Thoracic aorta (tissue), 2 donors: ENCODE results near the gene ARID3B. TPM values are rescaled to one million over a fixed set of nuclear protein-coding genes. Genes with fewer than 3 reads are reported as not detected.

Source experiments
- ATAC-seq: fragments of 150-250 bp; one replicate; pipeline ENCODE4 v1.8.0; 2017; ENCODE audit warnings: low read depth; ENCODE audit not compliant: insufficient number of reproducible peaks, low FRiP score
- DNase-seq: peaks from one replicate; pipeline ENCODE4 v3.0.0-alpha.2; 2020; ENCODE audit warnings: low spot score
- H3K27ac ChIP-seq, 2 donors: fragments of 200-600 bp; sonication (generic); 1 replicate in 1 of 2; 2 replicates in 1 of 2; pipeline ENCODE4 v1.5.1; 2016; ENCODE audit warnings: mild to moderate bottlenecking in 2 of 2, moderate library complexity in 2 of 2
- H3K27me3 ChIP-seq: fragments of 200-600 bp; sonication (generic); replicated peaks from 2 replicates; pipeline ENCODE4 v1.6.0; 2016; ENCODE audit warnings: mild to moderate bottlenecking; ENCODE audit not compliant: insufficient read depth
- H3K36me3 ChIP-seq: fragments of 200-600 bp; sonication (generic); one replicate; pipeline ENCODE4 v1.5.1; 2016
- H3K4me1 ChIP-seq, 2 donors: fragments of 200-600 bp; sonication (generic); 1 replicate in 1 of 2; 2 replicates in 1 of 2; pipeline versions ENCODE4 v1.5.1 to v1.6.0; 2016; ENCODE audit warnings: low read depth in 2 of 2, mild to moderate bottlenecking in 1 of 2; ENCODE audit not compliant: control insufficient read depth in 1 of 2
- H3K4me3 ChIP-seq: fragments of 200-600 bp; sonication (generic); 2 replicates; pipeline ENCODE4 v1.5.1; 2016; ENCODE audit warnings: mild to moderate bottlenecking
- H3K9me3 ChIP-seq: fragments of 200-600 bp; sonication (generic); 2 replicates; pipeline ENCODE4 v1.5.1; 2016
- CTCF ChIP-seq: fragments of 200-600 bp; sonication (generic); IDR thresholded peaks from one replicate; pipeline ENCODE4 v1.5.1; 2019; ENCODE audit warnings: antibody characterized with exemption
- total RNA-seq, 2 donors: library from RNA; depleted of rRNA; stranded (reverse); fragments of >200 nt; gene quantifications; one replicate each; pipeline versions ENCODE4 v1.1.0 to v1.2.3, GENCODE V29; 2016

The ARID3B gene
- total RNA-seq, 2 donors from 2014 or later, result 8.9 to 15.0 TPM

GRCh38 chr15:74603026-74603788 lies 62.2 kb downstream of the ARID3B start:
- H3K36me3 ChIP-seq, result no peaks in the 10 kb centered on the region
- peaks cover 7 to 13% of the 10 kb centered on the region in 2 donors for H3K4me1 ChIP-seq
- H3K27ac ChIP-seq, result no peak overlapping the region
- no peak for TF ChIP-seq CTCF
- H3K27me3 ChIP-seq, result no peaks in the 10 kb centered on the region
- no peak overlapping the region for H3K4me3 ChIP-seq
- ATAC-seq, result no peak
- no peaks in the 10 kb centered on the region for H3K9me3 ChIP-seq
- no peak for DNase-seq

GRCh38 chr15:74603789-74604705 lies 63.0 kb downstream of the ARID3B start:
- Histone ChIP-seq H3K27ac (no peak overlapping the region), H3K36me3 (no peaks in the 10 kb centered on the region), H3K27me3 (no peaks in the 10 kb centered on the region), H3K4me1 (peaks cover 6 to 9% of the 10 kb centered on the region in 2 donors), H3K4me3 (no peak overlapping the region), H3K9me3 (no peaks in the 10 kb centered on the region)
- no peak for DNase-seq
- TF ChIP-seq CTCF, result no peak
- no peak for ATAC-seq

- no peaks in the 10 kb centered on the region for H3K27me3 ChIP-seq
- H3K9me3 ChIP-seq, result no peaks in the 10 kb centered on the region
- H3K4me1 ChIP-seq, result no peaks in the 10 kb centered on the region
- no peaks in the 10 kb centered on the region for H3K36me3 ChIP-seq
- no peak for TF ChIP-seq CTCF
- H3K27ac ChIP-seq, result no peak overlapping the region
- H3K4me3 ChIP-seq, result no peak overlapping the region
- DNase-seq (no peak), ATAC-seq (no peak)
Observed at GRCh38 chr15:74604983-74605794, 64.2 kb downstream of the ARID3B start.

GRCh38 chr15:74605795-74606150 lies 64.8 kb downstream of the ARID3B start:
- no peak for ATAC-seq
- no peak for TF ChIP-seq CTCF
- no peak overlapping the region for H3K27ac ChIP-seq
- H3K9me3 ChIP-seq, result no peaks in the 10 kb centered on the region
- DNase-seq, result no peak
- H3K36me3 ChIP-seq, result no peaks in the 10 kb centered on the region
- H3K4me3 ChIP-seq, result no peak overlapping the region
- no peaks in the 10 kb centered on the region for H3K27me3 ChIP-seq
- H3K4me1 ChIP-seq, result no peaks in the 10 kb centered on the region
